VCaP (cell line): ENCODE data around the gene LCE4A.

ENCODE experiments used
- H3K27ac ChIP-seq: fragments of 450-650 bp; 2 replicates; pipeline ENCODE4 v1.5.1; 2017
- TF ChIP-seq, protein P1 (sequence below): fragments of 450-650 bp; conservative IDR thresholded peaks from 2 replicates; pipeline ENCODE4 v1.5.1; 2017; ENCODE audit warnings: mild to moderate bottlenecking, moderate library complexity

Gene LCE4A

DNA sequence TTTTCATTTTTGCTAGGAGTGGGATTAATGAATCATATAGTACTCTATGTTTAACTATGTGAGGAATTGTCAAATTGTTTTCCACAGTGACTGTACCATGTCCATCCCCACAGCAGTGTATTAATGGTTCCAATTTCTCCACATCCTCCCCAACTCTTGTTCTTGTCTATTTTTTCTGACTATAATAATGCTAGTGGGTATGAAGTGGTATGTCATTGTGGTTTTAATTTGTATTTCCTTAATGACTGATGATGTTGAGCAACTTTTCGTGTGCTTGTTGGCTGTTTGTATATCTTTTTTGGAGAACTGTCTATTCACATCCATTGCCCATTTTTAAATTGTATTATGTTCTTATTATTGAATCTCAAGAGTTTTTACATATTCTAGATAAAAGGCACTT lies 39.9 kb downstream of the LCE4A start:
- TF ChIP-seq, protein P1, sequence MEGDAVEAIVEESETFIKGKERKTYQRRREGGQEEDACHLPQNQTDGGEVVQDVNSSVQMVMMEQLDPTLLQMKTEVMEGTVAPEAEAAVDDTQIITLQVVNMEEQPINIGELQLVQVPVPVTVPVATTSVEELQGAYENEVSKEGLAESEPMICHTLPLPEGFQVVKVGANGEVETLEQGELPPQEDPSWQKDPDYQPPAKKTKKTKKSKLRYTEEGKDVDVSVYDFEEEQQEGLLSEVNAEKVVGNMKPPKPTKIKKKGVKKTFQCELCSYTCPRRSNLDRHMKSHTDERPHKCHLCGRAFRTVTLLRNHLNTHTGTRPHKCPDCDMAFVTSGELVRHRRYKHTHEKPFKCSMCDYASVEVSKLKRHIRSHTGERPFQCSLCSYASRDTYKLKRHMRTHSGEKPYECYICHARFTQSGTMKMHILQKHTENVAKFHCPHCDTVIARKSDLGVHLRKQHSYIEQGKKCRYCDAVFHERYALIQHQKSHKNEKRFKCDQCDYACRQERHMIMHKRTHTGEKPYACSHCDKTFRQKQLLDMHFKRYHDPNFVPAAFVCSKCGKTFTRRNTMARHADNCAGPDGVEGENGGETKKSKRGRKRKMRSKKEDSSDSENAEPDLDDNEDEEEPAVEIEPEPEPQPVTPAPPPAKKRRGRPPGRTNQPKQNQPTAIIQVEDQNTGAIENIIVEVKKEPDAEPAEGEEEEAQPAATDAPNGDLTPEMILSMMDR = no peak
- H3K27ac ChIP-seq = no peak overlapping the region

DNA sequence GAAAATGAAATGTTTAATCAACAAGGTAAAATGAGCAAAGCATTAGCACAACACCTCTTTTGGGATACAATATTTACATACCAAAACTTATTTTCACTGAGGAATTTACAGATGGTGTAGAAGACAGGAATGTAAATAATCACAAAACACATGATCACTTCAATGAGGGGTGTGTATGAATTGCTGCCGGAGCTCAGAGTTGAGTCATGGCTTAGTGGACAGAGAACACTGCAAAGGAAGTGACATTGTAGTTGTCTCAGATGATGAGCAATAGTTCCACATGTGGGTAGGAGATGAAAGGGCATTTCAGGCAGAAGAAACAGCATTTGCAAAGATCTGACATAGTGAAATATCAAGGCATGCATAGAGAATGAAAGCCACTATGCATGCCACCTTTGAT lies 44.3 kb downstream of the LCE4A start:
- TF ChIP-seq, protein P1 = no peak
- no peak overlapping the region for H3K27ac ChIP-seq

DNA sequence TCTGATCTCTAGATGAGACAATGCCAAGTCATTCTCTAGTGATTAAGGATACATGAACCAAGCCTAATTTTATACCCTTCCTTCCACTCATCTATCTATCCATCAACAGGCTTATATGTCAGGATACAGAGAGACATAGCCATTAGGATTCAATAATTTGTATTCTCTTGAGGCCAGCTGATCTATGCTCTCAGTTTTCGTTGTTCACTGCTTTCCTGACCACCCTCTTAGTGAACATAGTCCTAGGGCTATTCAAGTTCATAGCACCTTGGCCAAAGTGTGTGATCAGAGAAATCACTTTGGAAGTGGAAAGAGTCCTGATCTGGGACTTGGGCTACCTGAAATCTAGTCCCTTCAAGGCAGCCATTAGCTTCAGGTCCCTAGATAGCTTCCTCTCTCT lies 45.6 kb downstream of the LCE4A start:
- TF ChIP-seq, protein P1 = no peak
- no peak overlapping the region for H3K27ac ChIP-seq

DNA sequence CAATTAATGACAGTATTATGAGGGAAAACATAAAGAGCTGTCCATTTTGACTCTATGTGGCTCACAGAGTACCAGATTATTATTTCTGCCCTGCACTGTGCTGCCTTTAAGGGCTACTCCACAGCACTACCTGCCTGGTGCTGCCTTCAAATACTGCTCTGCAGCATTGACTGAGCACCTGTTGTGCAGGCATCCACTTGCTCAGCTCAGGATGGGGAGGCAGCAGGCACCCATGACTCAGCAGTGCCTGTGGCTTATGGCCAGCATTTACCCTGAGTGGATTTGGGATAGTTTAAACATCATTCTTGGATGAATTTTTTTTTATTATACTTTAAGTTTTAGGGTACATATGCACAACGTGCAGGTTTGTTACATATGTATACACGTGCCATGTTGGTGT lies 48.9 kb downstream of the LCE4A start:
- TF ChIP-seq, protein P1 = no peak
- no peak overlapping the region for H3K27ac ChIP-seq

DNA sequence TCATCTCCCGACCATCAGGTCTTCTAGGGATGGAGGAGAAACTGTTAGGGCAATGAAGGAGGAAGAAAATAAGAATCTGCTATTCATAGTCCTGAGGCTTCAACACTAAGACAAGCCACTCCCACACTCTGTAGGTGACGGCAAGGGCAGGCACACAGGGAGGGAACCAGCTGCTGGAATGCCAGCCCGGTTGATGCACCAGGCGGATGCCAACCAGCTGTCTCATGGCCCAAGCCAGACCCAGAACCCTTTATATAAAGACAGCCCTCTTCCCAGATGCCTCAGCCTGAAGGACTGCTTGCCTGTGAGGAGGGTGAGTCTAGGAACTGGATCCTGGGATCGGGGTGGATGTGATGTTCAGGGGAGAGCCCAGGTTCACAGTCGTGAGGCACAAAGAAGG lies 49.8 kb downstream of the LCE4A start, which contains the start of gene KPRP:
Gene KPRP, plus strand, starts transcription at position 279 of the 400 bp plus-strand sequence. CDS start 1,564 bp downstream, outside the sequence.
- H3K27ac ChIP-seq = peak within 1 kb of the TSS; percentile 8; the same call in 1 of the 2 replicates
- TF ChIP-seq, protein P1 = no peak

DNA sequence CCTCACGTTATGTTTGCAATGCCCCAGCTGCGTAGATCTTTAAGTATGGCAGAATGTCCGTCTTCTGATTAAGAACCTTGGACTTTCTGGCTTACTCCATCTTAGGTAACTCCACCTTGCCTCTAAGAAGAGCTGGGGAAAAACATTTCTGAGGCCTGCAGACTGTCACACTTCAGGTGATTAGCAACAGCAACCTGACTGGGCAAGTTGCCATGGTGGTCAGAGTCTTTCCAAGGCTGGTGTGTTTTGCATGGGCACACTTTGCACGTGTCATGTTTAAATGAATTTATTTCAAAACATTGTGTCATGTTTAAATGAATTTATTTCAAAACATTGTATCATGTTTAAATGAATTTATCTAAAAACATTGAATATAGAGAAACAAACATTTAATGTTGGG lies 50.7 kb downstream of the LCE4A start:
- H3K27ac ChIP-seq = peak overlapping the region; percentile 8; the same call in 1 of the 2 replicates
- TF ChIP-seq, protein P1 = no peak
